GM19043 (cell line): ENCODE measurements around the gene ZNF530.

Experiments
- ATAC-seq: cut with Tn5 transposase; IDR thresholded peaks from one replicate; pipeline ENCODE4 v1.9.1; 2021; ENCODE audit warnings: low read depth; ENCODE audit not compliant: unreplicated experiment

The ZNF530 gene

GRCh38 chr19:57613941-57614743, 14.5 kb downstream of the ZNF530 start, which contains the start of gene ZNF134:
ZNF134 (plus strand) TSS chr19:57614242; CDS start chr19:57619469, 5,227 bp downstream.
- peak; percentile 95 for ATAC-seq

GRCh38 chr19:57615346-57615745, 15.7 kb downstream of the ZNF530 start:
- ATAC-seq: no peak

- no peak for ATAC-seq
Measured at GRCh38 chr19:57620673-57621348, 21.1 kb downstream of the ZNF530 start.

GRCh38 chr19:57623091-57623490, 23.4 kb downstream of the ZNF530 start:
- ATAC-seq: no peak

GRCh38 chr19:57632987-57633831, 33.5 kb downstream of the ZNF530 start, which contains the start of gene ZNF211:
ZNF211 (plus strand) TSS chr19:57633168; CDS start chr19:57633347, 179 bp downstream.
- ATAC-seq: peak; percentile 95

- ATAC-seq: no peak
Measured at GRCh38 chr19:57633832-57634131, 34.1 kb downstream of the ZNF530 start.

GRCh38 chr19:57637379-57637778, 37.7 kb downstream of the ZNF530 start:
- no peak for ATAC-seq

- ATAC-seq: no peak
Measured at GRCh38 chr19:57641715-57642234, 42.1 kb downstream of the ZNF530 start.

- no peak for ATAC-seq
Measured at GRCh38 chr19:57642396-57643046, 42.8 kb downstream of the ZNF530 start.

GRCh38 chr19:57643734-57644133, 44.0 kb downstream of the ZNF530 start:
- no peak for ATAC-seq

GRCh38 chr19:57648331-57649003, 48.8 kb downstream of the ZNF530 start:
- ATAC-seq: no peak

- ATAC-seq: no peak
Measured at GRCh38 chr19:57651654-57651996, 51.9 kb downstream of the ZNF530 start.

GRCh38 chr19:57653689-57654088, 54.0 kb downstream of the ZNF530 start:
- ATAC-seq: no peak

- no peak for ATAC-seq
Measured at GRCh38 chr19:57655443-57655842, 55.8 kb downstream of the ZNF530 start.

- no peak for ATAC-seq
Measured at GRCh38 chr19:57656346-57656745, 56.7 kb downstream of the ZNF530 start.
